A204.1 (cell line): ENCODE data around the gene MED12L.
"Not testable (repeated sequence)": the region's sequence is repeated elsewhere in the genome, so short reads cannot be mapped to it uniquely, and the experiment has no call there.

ENCODE experiments used
- FAIRE-seq: peaks from 2 replicates; lab custom pipeline; 2012; peaks lifted over from hg19 to GRCh38; lab: Jason Lieb, UNC

Gene MED12L

GRCh38 chr3:151377768-151378385, 292.4 kb downstream of the MED12L start:
- FAIRE-seq = no peak

GRCh38 chr3:151379083-151379734, 293.7 kb downstream of the MED12L start:
- no peak for FAIRE-seq

- FAIRE-seq = no peak
Observed at GRCh38 chr3:151382671-151383070, 297.2 kb downstream of the MED12L start.

- FAIRE-seq = no peak
Observed at GRCh38 chr3:151383111-151383510, 297.6 kb downstream of the MED12L start.

- FAIRE-seq = no peak
Observed at GRCh38 chr3:151383956-151384355, 298.5 kb downstream of the MED12L start.

GRCh38 chr3:151384741-151385174, 299.3 kb downstream of the MED12L start, which contains the start of gene P2RY12:
TSS of gene P2RY12 (minus strand) at chr3:151384753. CDS start at chr3:151338845, 45,908 bp downstream.
- FAIRE-seq = no peak

- FAIRE-seq = no peak
Observed at GRCh38 chr3:151386056-151386455, 300.6 kb downstream of the MED12L start.

- FAIRE-seq = no peak
Observed at GRCh38 chr3:151387432-151387831, 302.0 kb downstream of the MED12L start.

GRCh38 chr3:151387842-151388241, 302.4 kb downstream of the MED12L start:
- no peak for FAIRE-seq

GRCh38 chr3:151391720-151392119, 306.3 kb downstream of the MED12L start:
- no peak for FAIRE-seq

- not testable (repeated sequence) for FAIRE-seq
Observed at GRCh38 chr3:151392191-151392590, 306.7 kb downstream of the MED12L start.

GRCh38 chr3:151393146-151393830, 307.8 kb downstream of the MED12L start:
- FAIRE-seq = no peak

GRCh38 chr3:151393941-151394340, 308.5 kb downstream of the MED12L start:
- no peak for FAIRE-seq

GRCh38 chr3:151394611-151395010, 309.1 kb downstream of the MED12L start:
- no peak for FAIRE-seq

GRCh38 chr3:151395806-151396205, 310.3 kb downstream of the MED12L start:
- no peak for FAIRE-seq

- no peak for FAIRE-seq
Observed at GRCh38 chr3:151398895-151399294, 313.4 kb downstream of the MED12L start.

- no peak for FAIRE-seq
Observed at GRCh38 chr3:151400341-151400740, 314.9 kb downstream of the MED12L start.

GRCh38 chr3:151402349-151402748, 316.9 kb downstream of the MED12L start:
- FAIRE-seq = no peak

- FAIRE-seq = no peak
Observed at GRCh38 chr3:151403246-151403645, 317.8 kb downstream of the MED12L start.

GRCh38 chr3:151404316-151404715, 318.9 kb downstream of the MED12L start:
- FAIRE-seq = no peak

GRCh38 chr3:151407928-151408327, 322.5 kb downstream of the MED12L start:
- FAIRE-seq = no peak

- no peak for FAIRE-seq
Observed at GRCh38 chr3:151410891-151411559, 325.6 kb downstream of the MED12L start.

- FAIRE-seq = no peak
Observed at GRCh38 chr3:151412989-151413388, 327.5 kb downstream of the MED12L start.
